Mucosa of gallbladder (tissue), 1 donor: ENCODE results near the gene KLF11. TPM values are rescaled to one million over a fixed set of nuclear protein-coding genes. Genes with fewer than 3 reads are reported as not detected.
A peak's percentile ranks its signal among the peaks of the same experiment; 100 is the strongest.
"Not testable (repeated sequence)": the region's sequence is repeated elsewhere in the genome, so short reads cannot be mapped to it uniquely, and the experiment has no call there.

Experiments used
- DNase-seq: peaks from one replicate; pipeline ENCODE4 v3.0.0-alpha.2; 2020; ENCODE audit warnings: low spot score
- total RNA-seq: library from RNA; stranded (reverse); gene quantifications from one replicate; pipeline ENCODE4 v1.2.1, GENCODE V29; 2021
- donor health status: DM: no; HTN: no; CAD: no.

Gene KLF11
- total RNA-seq, 1 donor from 2014 or later: 22.8 TPM

- DNase-seq: no peak
These were observed 20.2 kb upstream of the KLF11 start for GRCh38 chr2:10022966-10023662.

DNA sequence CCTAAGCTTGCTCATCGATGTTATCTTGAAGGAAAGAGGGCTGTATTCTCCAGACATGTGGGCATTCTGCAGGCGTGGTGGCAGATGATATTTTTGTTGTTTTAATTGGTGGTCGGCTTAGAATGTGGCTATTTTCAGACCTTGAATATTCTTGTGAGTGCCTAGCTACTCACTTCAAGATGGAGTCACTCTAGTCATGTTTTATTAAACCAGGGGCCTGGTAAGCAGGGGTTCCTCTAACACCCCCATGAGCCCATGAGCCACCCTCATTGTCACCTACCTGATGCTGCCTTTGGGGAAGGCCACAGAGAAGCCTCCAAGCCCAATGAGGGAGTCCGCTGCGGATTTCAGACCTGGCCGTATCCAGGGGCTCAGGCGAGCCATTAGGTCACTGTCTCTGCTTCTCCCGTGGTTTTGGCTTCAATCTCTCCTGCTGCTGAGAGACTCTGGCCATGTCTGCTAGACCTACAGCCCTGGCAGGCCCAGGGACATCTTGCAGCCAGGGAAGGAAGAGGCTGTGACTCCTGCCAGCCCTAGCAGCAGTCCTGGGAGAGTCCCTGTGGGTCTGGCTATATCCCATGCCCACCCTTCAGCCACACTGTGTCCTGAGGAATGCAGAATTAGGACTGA lies 16.3 kb upstream of the KLF11 start:
- DNase-seq: no peak

- DNase-seq: no peak
These were observed 15.6 kb upstream of the KLF11 start for GRCh38 chr2:10027660-10028330.

DNA sequence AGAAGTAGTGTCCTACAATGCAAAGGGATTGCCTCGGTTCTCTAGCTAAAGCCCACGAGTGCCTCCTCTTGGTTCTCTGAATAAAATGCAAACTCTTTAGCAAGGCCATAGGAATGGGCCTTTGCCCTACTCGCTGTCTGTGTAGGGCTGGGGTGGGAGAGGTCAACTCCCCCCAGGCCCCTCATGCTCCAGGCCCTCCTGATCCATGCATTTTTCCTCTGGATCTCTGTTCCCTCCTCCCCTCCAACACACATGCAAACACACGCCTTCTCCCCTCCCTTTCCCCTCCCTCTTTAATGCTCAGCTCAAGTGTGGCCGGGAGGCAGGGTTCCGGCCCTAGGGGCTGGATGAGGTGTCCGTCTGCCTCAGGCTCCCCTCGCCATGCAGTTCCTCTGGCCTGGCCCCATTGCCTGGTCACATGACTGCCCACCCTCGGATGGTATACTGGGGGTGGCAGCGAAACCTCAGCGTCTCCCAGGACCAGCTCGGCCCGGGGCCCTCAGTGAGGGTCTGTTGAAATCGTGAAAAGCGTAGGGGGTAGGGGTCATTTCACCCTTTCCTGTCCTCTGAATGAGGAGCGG lies 14.9 kb upstream of the KLF11 start:
- DNase-seq: no peak

- no peak for DNase-seq
These were observed 14.1 kb upstream of the KLF11 start for GRCh38 chr2:10028988-10029874.

DNA sequence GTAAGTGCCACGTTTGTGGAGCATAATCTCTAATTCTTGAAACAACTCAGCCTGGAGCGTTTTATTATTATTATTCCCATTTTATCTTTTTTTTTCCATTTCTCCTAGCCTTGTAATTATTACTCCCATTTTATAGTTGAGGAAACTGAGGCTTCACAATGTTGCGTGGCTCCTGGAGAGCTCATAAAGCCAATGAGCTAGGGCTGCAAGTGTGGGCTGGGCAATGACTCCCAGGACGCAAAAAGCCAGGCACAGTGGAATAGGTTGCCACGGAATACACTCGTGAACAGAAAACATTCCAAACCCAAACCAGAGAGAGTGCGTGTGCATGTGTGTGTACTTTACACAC lies 13.5 kb upstream of the KLF11 start:
- no peak for DNase-seq

- DNase-seq: no peak
These were observed 13.0 kb upstream of the KLF11 start for GRCh38 chr2:10030311-10030736.

DNA sequence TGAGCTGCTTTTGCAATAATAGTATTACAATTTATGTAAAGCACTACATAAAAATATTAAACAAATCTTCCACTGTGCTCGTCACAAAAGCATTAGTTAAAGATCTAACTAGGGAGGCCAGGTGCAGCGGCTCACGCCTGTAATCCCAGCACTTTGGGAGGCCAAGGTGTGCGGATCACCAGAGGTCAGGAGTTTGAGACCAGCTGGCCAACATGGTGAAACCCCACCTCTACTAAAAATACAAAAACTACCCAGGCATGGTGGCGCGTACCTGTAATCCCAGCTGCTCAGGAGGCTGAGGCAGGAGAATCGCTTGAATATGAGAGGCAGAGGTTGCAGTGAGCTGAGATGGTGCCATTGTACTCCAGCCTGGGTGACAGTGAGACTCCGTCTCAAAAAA lies 12.6 kb upstream of the KLF11 start:
- DNase-seq: not testable (repeated sequence)

DNA sequence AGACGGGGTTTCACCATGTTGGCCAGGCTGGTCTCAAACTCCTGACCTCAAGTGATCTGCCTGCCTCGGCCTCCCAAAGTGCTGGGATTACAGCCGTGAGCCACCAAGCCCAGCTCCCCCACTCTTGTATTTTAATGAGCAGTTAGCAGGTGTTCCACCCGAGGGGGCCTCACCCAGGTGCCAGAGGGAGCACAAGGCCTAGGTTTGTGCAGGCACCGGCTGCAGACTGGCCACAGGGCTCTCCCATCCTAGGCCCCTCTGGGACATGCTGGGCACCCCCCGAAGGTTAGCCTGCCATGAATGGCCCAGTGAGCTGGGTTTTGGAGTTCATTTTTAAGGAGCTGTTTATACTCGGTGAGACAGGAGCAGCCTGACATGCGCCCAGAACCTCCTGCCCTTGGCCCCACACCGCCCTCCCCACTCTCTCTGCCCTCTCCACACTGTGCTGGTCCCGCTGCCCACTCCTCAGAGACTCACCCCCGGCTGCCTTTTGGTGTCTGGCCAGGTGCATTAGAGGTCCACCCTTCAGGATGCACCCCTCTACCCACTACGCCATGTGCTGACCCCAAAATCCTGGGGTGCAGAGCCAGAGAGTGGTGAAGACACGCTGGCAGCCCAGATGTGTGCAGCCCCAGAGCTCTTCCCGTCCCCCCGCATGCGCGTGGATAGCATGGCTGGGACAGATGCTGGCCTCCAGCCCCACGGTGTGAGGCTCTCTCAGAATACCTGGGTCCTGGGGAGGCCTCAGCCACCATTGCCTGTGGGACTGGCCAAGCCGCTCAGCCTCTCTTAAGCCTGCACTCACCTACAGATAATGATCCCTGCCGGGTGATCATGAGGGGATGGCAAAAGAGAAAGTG lies 11.2 kb upstream of the KLF11 start:
- DNase-seq: no peak

- DNase-seq: no peak
These were observed 10.6 kb upstream of the KLF11 start for GRCh38 chr2:10032746-10033105.

DNA sequence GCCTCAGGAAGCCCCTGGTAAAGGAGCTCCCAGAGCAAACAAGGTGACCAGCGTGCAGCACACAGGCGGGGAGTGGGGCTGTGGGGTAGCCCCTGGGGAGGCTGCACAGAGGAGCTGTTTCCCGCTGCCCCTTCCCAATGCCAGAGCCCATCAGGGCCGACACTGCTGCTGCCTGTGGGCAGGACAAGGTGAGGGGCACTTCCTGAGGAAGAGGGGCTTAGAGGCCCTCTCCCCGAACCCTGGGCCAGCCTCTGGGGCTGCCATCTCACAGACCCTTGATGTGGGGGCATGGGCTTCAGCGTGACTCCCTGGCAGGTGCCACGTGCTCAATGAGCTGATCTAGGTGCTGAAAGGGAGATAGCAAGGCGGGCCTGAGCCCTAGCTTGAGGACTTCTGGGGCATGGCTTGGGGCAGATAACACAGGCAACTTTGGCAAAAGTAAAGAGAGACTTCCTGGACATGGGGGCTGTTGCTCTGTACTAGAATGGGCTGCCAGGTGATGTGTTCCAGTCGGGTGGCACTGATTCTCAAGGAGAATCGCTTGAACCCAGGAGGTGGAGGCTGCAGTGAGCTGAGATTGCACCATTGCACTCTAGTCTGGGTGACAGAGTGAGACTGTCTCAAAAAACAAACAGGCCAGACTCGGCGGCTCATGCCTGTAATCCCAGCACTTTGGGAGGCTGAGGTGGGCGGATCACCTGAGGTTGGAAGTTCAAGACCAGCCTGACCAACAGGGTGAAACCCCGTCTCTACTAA lies 9.9 kb upstream of the KLF11 start:
- DNase-seq: no peak

GRCh38 chr2:10034333-10035052 lies 8.9 kb upstream of the KLF11 start:
- DNase-seq: no peak

DNA sequence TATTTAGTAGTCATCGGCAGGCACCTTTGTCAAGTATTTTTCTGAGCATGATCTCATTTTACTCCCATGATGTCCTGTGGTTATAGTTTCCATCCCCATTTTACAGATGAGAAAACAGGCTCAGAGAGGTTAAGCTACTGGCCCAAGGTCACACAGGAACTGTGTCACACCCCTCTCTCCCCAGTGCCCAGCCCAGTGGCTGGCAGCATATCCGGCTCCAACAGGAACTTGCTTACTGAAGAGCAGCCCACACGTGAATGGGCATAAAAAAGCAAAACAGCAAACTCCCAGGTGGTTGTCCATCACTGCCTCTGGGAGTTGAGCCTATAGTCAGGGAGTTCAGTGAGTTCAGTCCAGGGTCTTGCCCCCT lies 8.3 kb upstream of the KLF11 start:
- no peak for DNase-seq

- DNase-seq: no peak
These were observed 7.7 kb upstream of the KLF11 start for GRCh38 chr2:10035633-10036032.

DNA sequence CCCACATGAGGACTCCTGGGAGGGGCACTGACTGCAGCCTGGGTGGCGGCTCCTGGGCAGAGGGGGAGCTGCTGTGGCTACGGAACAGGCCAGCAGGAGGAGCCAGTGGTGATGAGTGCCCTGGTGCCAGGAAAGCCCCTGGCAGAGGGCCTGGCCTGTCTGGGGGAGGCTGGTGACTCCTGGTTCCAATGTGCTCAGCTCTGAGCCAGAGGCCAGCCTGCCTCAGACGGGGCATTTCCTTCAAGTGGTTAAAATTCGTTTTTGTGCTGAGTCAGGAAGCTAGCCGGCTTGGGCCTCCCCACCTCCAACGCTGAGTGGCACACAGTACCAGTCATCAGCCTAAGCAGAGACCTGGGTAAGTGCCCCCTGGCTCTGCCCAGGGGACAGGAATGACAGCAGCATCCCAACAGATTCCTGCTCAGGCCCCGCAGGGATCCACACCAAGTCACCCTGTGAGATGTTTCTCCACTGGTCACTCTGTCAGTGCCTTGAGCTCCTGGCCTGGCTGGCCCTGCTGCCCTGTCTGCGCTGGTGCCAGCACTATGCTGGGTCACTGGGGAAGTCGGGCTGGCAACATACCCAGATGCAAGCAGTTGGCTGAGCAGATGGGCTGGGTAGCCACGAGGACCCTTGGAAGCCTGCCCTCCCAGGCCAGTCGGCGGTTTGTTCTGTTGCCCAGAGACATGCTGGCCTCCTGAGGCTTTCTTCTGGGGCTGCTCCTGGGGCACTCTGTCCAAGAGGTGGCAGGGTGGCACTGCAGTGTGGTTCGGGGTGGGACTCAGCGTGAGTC lies 7.1 kb upstream of the KLF11 start:
- peak; percentile 57 for DNase-seq

GRCh38 chr2:10038123-10038522 lies 5.2 kb upstream of the KLF11 start:
- no peak for DNase-seq

GRCh38 chr2:10038716-10039115 lies 4.6 kb upstream of the KLF11 start:
- DNase-seq: no peak

DNA sequence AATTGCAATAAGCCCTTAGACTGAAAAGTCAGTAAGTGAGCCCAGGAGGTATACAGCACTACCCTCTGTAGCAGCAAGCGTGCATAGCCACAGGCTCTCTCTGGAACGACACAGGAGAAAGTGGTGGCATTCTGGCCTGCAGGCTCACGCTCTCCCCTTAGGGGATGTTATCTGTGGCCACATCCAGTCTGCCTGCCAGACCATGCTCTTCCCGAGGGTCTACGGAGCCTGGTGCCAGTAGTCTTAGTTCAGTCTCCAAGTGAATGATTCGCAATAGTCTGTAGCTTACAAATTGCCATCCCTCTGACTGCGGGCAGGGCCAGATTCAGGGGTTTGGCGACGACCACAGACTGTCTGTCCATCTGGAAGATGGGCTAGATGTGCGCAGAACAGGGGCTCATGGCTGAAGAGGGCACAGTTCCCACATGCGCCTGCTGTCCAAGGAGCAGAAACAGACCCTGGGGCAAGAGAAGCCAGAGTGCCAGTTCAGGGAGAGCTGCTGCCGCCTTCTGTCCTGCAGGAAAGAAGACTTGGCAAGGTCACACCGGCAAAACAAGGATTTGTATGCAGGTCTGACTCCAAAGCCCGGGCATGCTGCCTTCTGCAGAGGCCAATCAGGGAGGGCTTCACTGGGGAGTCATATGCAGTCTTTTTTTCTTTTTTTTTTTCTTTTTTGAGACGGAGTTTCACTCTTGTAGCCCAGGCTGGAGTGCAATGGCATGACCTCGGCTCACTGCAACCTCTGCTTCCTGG lies 3.5 kb upstream of the KLF11 start:
- DNase-seq: no peak
